Smooth muscle cell (in vitro differentiated cells): ENCODE measurements around the gene OR13A1. TPM values are rescaled to one million over a fixed set of nuclear protein-coding genes. Genes with fewer than 3 reads are reported as not detected.
"Not testable (repeated sequence)": the region's sequence is repeated elsewhere in the genome, so short reads cannot be mapped to it uniquely, and the experiment has no call there.

ENCODE experiments used
- DNase-seq: peaks from one replicate; lab custom pipeline; 2025; ENCODE audit not compliant: unreplicated experiment; lab: John Stamatoyannopoulos, UW
- H2AFZ ChIP-seq: fragments of 200-600 bp; sonication (generic); 2 replicates; pipeline ENCODE4 v1.6.0; 2016; ENCODE audit warnings: antibody characterized with exemption, low read depth, mild to moderate bottlenecking
- H3F3A ChIP-seq: fragments of 200-600 bp; sonication (generic); 2 replicates; pipeline ENCODE4 v1.6.0; 2017; ENCODE audit warnings: antibody characterized with exemption, low read depth
- H3K27ac ChIP-seq: fragments of 200-600 bp; sonication (generic); 2 replicates; pipeline ENCODE4 v1.5.1; 2016; ENCODE audit warnings: low read depth, mild to moderate bottlenecking
- H3K27me3 ChIP-seq: fragments of 200-600 bp; sonication (generic); 2 replicates; pipeline ENCODE4 v1.6.1; 2016; ENCODE audit warnings: low read depth, mild to moderate bottlenecking
- H3K36me3 ChIP-seq: fragments of 200-600 bp; sonication (generic); 2 replicates; pipeline ENCODE4 v1.5.1; 2016; ENCODE audit warnings: low read depth
- H3K4me1 ChIP-seq: fragments of 200-600 bp; sonication (generic); 2 replicates; pipeline ENCODE4 v1.5.1; 2016; ENCODE audit warnings: low read depth
- H3K4me2 ChIP-seq: fragments of 200-600 bp; sonication (generic); 2 replicates; pipeline ENCODE4 v1.6.0; 2016; ENCODE audit warnings: mild to moderate bottlenecking
- H3K4me3 ChIP-seq: fragments of 200-600 bp; sonication (generic); 2 replicates; pipeline ENCODE4 v1.5.1; 2016; ENCODE audit warnings: mild to moderate bottlenecking
- H3K79me2 ChIP-seq: fragments of 200-600 bp; sonication (generic); 2 replicates; pipeline ENCODE4 v1.6.0; 2016; ENCODE audit warnings: low read depth, mild to moderate bottlenecking
- H3K9ac ChIP-seq: fragments of 200-600 bp; sonication (generic); 2 replicates; pipeline ENCODE4 v1.6.0; 2016; ENCODE audit warnings: low read depth
- H3K9me3 ChIP-seq: fragments of 200-600 bp; sonication (generic); replicated peaks from 2 replicates; pipeline ENCODE4 v1.5.1; 2016; ENCODE audit warnings: low read depth
- H4K20me1 ChIP-seq: fragments of 200-600 bp; sonication (generic); 2 replicates; pipeline ENCODE4 v1.6.0; 2016; ENCODE audit warnings: low read depth
- WGBS: methylation state at CpG from one replicate; pipeline ENCODE4 v1.1.7; 2016; ENCODE audit warnings: low lambda C conversion rate; 5-methylcytosine and 5-hydroxymethylcytosine counted together
- polyA plus RNA-seq: library from polyadenylated mRNA; unstranded; fragments of >200 nt; fragmentation: Nextera tagmentation; extraction: Ambion mirVana; gene quantifications from 2 replicates; pipeline ENCODE4 v1.2.1, GENCODE V29; 2016
- total RNA-seq: library from RNA; depleted of rRNA; stranded (reverse); fragments of >200 nt; gene quantifications from 2 replicates; pipeline ENCODE4 v1.2.3, GENCODE V29; 2014
- TF ChIP-seq, protein P1 (sequence below): fragments of 200-600 bp; sonication (generic); IDR thresholded peaks from 2 replicates; pipeline ENCODE4 v1.5.1; 2017; ENCODE audit warnings: borderline replicate concordance, mild to moderate bottlenecking, antibody characterized with exemption; ENCODE audit not compliant: insufficient read depth, poor library complexity, severe bottlenecking

The OR13A1 gene
- total and polyA plus RNA-seq, 2 experiments from 2014 or later: not detected

DNA sequence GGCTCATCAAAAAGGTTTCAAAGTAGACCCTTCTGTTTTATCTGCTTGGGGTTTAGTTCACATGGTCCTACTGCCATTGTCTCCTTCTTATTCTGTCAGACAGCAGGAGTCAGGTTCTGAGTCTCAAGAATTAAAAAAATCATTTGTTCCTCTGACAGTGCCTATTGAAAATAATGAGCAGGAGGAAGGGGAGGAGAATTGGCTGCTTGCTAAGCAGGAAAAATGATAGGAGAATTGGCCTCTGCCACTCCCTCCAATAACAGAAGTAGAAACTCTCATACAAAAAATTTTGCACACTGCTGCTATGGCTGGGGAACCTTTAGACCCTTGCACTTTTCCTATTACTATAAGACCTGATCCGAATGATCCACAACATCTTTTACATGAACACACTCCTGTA is 35.7 kb downstream of the OR13A1 start:
- WGBS: 98% methylated on average over 1 of the region's 1 CpG
- Histone ChIP-seq H2AFZ (peak overlapping the region; percentile 49), H4K20me1 (no peaks in the 10 kb centered on the region), H3K4me2 (no peak overlapping the region), H3K4me1 (peaks cover 25% of the 10 kb centered on the region), H3K27ac (no peak overlapping the region), H3F3A (no peaks in the 10 kb centered on the region), H3K27me3 (no peaks in the 10 kb centered on the region), H3K79me2 (no peaks in the 10 kb centered on the region), H3K9me3 (no peaks in the 10 kb centered on the region), H3K36me3 (no peaks in the 10 kb centered on the region), H3K4me3 (no peak overlapping the region), H3K9ac (no peak overlapping the region)
- DNase-seq: no peak
- TF ChIP-seq, protein P1, sequence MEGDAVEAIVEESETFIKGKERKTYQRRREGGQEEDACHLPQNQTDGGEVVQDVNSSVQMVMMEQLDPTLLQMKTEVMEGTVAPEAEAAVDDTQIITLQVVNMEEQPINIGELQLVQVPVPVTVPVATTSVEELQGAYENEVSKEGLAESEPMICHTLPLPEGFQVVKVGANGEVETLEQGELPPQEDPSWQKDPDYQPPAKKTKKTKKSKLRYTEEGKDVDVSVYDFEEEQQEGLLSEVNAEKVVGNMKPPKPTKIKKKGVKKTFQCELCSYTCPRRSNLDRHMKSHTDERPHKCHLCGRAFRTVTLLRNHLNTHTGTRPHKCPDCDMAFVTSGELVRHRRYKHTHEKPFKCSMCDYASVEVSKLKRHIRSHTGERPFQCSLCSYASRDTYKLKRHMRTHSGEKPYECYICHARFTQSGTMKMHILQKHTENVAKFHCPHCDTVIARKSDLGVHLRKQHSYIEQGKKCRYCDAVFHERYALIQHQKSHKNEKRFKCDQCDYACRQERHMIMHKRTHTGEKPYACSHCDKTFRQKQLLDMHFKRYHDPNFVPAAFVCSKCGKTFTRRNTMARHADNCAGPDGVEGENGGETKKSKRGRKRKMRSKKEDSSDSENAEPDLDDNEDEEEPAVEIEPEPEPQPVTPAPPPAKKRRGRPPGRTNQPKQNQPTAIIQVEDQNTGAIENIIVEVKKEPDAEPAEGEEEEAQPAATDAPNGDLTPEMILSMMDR: no peak

DNA sequence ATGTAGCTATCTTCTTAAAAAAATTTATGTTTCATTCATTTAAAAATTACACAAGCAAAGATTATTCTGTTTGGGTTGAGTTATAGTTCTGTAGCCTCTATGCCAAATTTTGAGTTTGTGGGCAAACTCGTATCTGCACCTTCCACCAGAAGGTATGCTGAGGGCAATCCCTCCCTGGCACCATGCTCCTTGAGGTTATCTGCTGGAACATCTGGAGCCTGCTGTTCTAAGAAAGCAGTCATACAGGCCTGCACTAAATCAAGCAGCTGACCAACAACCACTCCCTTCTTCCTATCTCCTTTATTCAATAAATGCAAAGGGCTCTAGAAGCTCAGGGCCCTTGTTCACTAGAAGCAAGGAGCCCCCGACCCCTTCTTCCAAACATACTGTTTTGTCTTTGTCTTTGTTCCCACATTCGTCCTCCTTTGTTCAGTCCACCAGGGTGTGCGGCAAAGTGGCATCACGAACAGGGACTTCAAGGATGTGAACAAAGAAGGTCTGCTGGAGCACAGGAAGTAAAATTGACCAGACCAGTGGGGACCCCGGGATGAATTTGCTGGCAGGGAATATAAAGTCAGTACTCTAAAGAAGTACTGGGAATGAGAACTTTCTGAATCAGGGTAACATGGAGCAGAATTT is 36.4 kb downstream of the OR13A1 start:
- H3K9me3 ChIP-seq: no peaks in the 10 kb centered on the region
- WGBS: 84% methylated on average over 6 of the region's 6 CpGs
- no peak for DNase-seq
- no peaks in the 10 kb centered on the region for H3K36me3 ChIP-seq
- H4K20me1 ChIP-seq: no peaks in the 10 kb centered on the region
- no peaks in the 10 kb centered on the region for H3K27me3 ChIP-seq
- H3F3A ChIP-seq: no peaks in the 10 kb centered on the region
- no peak overlapping the region for H3K4me3 ChIP-seq
- H3K27ac ChIP-seq: no peak overlapping the region
- no peaks in the 10 kb centered on the region for H3K79me2 ChIP-seq
- peaks cover 25% of the 10 kb centered on the region for H3K4me1 ChIP-seq
- H2AFZ ChIP-seq: no peak overlapping the region
- no peak overlapping the region for H3K9ac ChIP-seq
- TF ChIP-seq, protein P1: no peak
- H3K4me2 ChIP-seq: no peak overlapping the region

DNA sequence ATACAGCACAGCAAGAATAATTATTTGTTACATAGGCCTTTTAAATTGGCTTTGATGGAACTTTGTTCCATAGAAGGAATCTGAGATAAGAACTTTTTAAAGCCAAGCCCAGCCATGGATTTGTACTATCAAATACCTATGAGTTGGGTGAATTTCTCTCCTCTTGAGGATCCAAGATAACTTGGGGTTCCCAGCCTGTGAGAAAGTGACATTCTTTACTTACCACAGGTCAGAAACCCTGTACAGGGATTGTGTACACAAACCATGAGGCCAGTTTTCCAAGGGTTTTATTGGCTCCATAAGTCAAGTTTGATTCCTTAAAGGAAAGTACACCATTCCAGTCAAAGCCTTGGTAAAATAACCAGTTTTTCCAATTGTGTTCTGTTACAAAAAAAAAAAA is 39.3 kb downstream of the OR13A1 start:
- not testable (repeated sequence) for H3K27me3 ChIP-seq, H3K27ac ChIP-seq, DNase-seq, H4K20me1 ChIP-seq, H3K4me3 ChIP-seq, H3K36me3 ChIP-seq, H2AFZ ChIP-seq, H3F3A ChIP-seq, H3K9me3 ChIP-seq, H3K9ac ChIP-seq, H3K79me2 ChIP-seq, H3K4me2 ChIP-seq
- H3K4me1 ChIP-seq: peaks cover 25% of the 10 kb centered on the region

DNA sequence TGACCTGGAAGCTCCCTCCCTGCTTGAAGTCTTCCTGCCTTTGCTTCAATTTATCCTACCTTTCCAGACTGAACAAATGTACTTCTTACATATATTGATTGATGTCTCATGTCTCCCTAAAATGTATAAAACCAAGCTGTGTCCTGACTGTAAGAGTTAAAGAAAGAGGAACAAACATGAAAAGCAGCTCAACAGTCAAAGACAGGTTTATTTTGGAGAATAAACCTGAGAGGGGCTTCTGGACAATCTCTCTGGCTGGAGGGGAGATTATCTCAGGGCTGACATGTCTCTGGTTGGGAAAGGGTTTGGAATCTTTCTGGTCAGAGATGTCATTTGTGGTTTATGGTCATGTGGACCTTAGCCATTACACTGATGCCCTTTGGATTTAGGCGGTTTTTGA is 41.0 kb downstream of the OR13A1 start:
- no peak overlapping the region for H3K4me2 ChIP-seq
- TF ChIP-seq, protein P1: no peak
- H3K4me3 ChIP-seq: no peak overlapping the region
- H3K27ac ChIP-seq: no peak overlapping the region
- H3K4me1 ChIP-seq: peaks cover 11% of the 10 kb centered on the region
- WGBS: 80% methylated on average over 1 of the region's 1 CpG
- no peak overlapping the region for H3K9ac ChIP-seq
- H3K79me2 ChIP-seq: no peaks in the 10 kb centered on the region
- no peaks in the 10 kb centered on the region for H3F3A ChIP-seq
- no peaks in the 10 kb centered on the region for H3K36me3 ChIP-seq
- H4K20me1 ChIP-seq: no peaks in the 10 kb centered on the region
- no peak overlapping the region for H2AFZ ChIP-seq
- no peaks in the 10 kb centered on the region for H3K9me3 ChIP-seq
- no peak for DNase-seq
- no peaks in the 10 kb centered on the region for H3K27me3 ChIP-seq

DNA sequence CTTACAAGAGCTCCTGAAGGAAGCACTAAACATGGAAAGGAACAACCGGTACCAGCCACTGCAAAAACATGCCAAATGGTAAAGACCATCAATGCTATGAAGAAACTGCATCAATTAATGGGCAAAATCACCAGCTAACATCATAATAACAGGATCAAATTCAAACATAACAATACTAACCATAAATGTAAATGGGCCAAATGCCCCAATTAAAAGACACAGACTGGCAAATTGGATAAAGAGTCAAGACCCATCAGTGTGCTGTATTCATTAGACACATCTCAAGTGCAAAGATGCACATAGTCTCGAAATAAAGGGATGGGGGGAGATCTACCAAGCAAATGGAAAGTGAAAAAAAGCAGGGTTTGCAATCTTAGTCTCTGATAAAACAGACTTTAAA is 47.6 kb downstream of the OR13A1 start:
- H3K27me3 ChIP-seq, H3K4me2 ChIP-seq, H4K20me1 ChIP-seq, H2AFZ ChIP-seq, DNase-seq, H3K27ac ChIP-seq, H3K9me3 ChIP-seq, H3K4me1 ChIP-seq, H3F3A ChIP-seq, H3K9ac ChIP-seq, H3K4me3 ChIP-seq, H3K36me3 ChIP-seq, H3K79me2 ChIP-seq: not testable (repeated sequence)
- WGBS: 73% methylated on average over 2 of the region's 2 CpGs
